MM.1S (cell line): ENCODE results near the gene GPR89B.
"Not testable (repeated sequence)": the region's sequence is repeated elsewhere in the genome, so short reads cannot be mapped to it uniquely, and the experiment has no call there.

Experiments used
- EZH2 ChIP-seq: fragments of 300-600 bp; sonication (generic); optimal IDR thresholded peaks from 2 replicates; pipeline ENCODE3; 2017; ENCODE audit warnings: low read depth, mild to moderate bottlenecking, antibody characterized with exemption, low read length, mixed read lengths
- TF ChIP-seq, protein P1 (sequence below): fragments of 300-600 bp; sonication (generic); IDR thresholded peaks from 2 replicates; pipeline ENCODE4 v1.5.1; 2016; ENCODE audit warnings: antibody characterized with exemption, low read length, mixed read lengths

DNA sequence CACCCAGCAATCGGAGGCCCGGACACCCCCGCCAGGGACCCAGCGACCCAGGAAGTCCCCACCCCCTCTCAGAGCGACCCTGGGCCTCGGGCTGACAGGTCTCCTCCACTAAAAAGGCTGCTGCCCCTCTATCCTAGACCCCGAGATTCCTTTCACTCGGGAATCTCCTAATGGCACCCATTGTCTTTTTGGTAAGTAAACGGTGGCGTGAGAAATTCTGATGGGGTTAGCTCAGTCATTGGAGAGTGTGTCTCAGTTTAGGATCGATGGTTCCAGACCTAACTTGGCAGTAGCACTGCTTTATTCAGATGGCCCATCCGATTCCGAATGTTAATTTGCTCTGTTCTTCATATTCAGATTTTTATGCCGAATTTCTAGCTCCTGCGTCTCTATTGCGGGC, 104.9 kb downstream of the GPR89B start:
- TF ChIP-seq, protein P1, sequence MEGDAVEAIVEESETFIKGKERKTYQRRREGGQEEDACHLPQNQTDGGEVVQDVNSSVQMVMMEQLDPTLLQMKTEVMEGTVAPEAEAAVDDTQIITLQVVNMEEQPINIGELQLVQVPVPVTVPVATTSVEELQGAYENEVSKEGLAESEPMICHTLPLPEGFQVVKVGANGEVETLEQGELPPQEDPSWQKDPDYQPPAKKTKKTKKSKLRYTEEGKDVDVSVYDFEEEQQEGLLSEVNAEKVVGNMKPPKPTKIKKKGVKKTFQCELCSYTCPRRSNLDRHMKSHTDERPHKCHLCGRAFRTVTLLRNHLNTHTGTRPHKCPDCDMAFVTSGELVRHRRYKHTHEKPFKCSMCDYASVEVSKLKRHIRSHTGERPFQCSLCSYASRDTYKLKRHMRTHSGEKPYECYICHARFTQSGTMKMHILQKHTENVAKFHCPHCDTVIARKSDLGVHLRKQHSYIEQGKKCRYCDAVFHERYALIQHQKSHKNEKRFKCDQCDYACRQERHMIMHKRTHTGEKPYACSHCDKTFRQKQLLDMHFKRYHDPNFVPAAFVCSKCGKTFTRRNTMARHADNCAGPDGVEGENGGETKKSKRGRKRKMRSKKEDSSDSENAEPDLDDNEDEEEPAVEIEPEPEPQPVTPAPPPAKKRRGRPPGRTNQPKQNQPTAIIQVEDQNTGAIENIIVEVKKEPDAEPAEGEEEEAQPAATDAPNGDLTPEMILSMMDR, result not testable (repeated sequence)
- not testable (repeated sequence) for TF ChIP-seq EZH2
